CD1c-positive myeloid dendritic cell (primary cell): ENCODE measurements around the gene AHRR.
"Not testable (repeated sequence)": the region's sequence is repeated elsewhere in the genome, so short reads cannot be mapped to it uniquely, and the experiment has no call there.

Experiments
- DNase-seq: peaks from one replicate; pipeline ENCODE4 v3.0.0-alpha.2; 2016; ENCODE audit errors: extremely low spot score

Gene AHRR

GRCh38 chr5:367358-368130 lies 46.0 kb downstream of the AHRR start:
- no peak for DNase-seq

- peak; percentile 95 for DNase-seq
Observed at GRCh38 chr5:368183-369084, 46.9 kb downstream of the AHRR start.

DNA sequence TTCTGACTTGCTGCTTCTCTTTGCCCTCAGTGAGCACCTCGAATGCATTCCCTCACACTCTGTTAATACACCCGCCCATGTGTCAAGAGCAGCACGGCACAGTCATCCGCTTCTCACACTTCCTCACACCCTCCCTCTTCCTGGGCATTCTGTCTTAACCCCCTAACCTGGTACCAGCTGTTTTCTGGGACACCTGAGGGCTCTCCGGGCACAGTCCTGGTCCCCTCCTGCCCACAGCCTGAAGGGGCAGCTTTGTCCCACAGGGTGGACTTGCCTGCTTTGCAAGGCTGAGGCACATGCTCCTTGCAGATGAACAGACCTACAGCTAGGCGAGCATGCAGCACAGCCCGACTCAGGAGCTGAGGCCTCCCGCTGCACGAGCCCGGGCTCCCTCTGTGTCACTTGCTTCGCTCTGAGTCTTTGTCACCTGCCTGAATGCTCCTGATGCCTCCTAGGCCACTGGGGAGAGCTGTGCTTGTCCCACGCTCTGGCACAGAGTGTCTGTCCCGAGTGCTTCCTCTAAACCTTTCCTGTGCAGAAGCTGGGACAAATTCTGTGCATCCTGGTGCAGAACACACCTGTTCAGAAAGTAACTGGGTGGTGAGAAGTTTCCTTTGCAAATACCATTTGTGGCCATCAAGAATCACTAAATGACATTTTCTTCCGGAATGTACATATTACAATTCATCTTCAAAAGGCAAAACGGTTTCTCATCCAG lies 47.8 kb downstream of the AHRR start:
- peak; percentile 53 for DNase-seq

GRCh38 chr5:369869-370236 lies 48.3 kb downstream of the AHRR start:
- DNase-seq, result not testable (repeated sequence)

DNA sequence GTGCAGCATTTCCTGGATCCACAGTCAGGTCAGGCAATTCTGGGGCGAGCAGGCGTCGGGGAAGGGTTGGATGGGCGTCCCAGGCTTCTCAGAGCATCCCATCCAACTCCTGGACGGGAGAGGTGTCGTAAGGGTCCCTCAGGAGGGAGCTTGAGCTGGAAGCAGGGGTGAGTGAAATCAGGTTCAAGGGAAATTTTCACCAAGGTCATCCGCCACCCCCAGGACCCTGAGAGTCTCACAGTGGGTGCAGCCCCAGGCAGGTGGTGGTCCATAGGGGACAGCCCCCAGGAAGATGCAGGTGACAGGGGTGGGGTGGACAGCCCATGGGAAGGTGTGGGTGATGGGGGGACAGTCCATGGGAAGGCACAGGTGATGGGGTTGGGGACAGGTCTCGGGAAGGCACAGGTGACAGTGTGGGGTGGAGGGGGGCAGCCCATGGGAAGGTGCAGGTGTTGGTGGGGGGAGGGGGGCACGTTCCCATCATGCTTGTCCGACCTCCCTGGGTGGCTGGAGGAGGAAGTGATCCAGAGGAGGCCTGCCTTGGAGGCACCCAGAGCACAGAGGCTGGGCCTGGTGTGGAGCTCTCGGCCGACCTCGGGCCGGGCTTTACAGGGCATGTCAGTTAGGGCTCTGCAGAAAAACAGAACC lies 48.9 kb downstream of the AHRR start:
- no peak for DNase-seq

DNA sequence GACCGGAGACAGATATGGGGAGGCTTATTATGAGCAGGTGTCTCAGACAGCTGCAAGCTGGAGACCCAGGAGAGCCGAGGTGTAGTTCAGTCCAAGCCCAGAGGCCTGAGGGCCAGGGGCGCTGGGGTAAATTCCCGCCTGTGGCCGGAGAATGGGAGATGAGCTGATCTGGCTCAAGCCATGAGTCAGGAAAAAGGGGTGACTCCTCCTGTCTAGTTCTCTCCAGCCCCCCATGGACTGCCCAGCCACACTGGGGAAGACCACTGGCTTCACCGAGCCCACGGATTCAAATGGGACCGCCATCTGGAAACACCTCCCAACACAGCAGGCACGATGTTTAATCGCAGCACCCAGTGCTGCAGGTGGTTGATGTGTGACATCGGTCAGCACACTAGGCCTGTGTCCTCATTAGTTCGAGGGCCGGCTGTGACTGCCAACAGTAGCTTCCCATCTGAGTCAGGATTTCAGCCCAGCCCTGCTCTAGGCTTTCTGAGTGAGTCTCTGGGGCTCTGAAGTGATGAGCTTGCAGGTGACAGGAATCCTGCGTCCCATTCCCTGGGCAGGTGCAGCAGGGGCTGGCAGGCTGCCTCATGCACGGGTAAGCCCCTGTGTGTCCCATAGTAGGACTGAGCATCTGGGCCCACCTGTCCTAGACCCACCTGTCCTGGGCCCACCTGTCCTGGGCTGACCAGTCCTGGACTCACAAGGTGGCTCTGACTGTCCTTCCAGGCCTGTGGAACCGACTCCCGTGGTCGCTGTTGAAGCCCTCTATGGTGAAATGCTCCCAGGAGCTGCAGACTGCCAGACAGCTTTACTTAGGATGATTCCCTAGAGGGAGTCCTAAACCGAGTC lies 49.7 kb downstream of the AHRR start:
- no peak for DNase-seq

GRCh38 chr5:371811-372555 lies 50.5 kb downstream of the AHRR start:
- peak; percentile 45 for DNase-seq

GRCh38 chr5:372556-372995 lies 51.1 kb downstream of the AHRR start:
- DNase-seq, result no peak

- DNase-seq, result peak; percentile 26
Observed at GRCh38 chr5:372996-373709, 51.6 kb downstream of the AHRR start.

- DNase-seq, result peak; percentile 94
Observed at GRCh38 chr5:373710-374602, 52.4 kb downstream of the AHRR start.

GRCh38 chr5:374631-375335 lies 53.3 kb downstream of the AHRR start:
- no peak for DNase-seq

GRCh38 chr5:375336-375920 lies 53.9 kb downstream of the AHRR start:
- DNase-seq, result no peak

DNA sequence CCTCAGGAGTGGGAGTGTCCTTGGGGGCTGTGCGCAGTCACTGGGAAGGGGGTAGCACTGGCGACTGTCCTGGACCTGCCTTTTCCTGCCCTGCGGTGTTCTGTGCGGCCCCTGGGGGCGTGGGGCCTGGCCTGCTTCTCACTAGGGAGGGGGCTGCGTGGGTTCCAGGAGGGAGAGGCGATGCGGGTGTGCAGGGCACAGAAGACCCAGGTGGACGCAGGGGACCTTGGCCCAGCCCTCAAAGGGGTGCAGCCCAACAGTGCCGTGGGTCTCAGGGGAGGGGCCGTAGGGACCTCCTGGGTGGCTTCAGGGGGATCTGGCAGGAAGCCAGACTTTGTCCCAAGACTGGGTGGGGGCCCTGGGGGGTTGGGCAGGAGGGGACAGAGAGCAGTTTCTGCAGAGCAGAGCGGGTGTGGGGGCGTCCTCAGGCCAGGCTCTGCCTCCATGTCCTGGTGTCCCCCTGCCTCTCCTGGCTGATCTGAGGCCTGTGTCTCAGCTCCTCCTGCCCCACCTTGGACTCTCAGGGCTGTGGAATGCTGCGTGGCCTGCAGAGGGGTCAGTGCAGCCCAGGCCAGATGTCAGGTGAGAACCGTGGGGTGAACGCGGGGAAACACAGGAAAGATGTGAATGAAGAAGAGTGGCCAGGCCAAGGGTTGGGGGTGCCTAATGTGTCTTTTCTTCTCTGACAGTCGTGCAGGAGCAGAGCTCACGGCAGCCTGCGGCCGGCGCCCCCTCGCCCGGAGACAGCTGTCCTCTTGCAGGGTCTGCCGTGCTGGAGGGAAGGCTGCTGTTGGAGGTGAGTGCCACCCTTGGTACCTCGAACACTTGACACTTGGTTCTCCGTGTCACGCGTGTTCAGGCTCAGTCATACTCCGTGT lies 54.6 kb downstream of the AHRR start:
- DNase-seq, result no peak

- no peak for DNase-seq
Observed at GRCh38 chr5:376799-377325, 55.3 kb downstream of the AHRR start.

DNA sequence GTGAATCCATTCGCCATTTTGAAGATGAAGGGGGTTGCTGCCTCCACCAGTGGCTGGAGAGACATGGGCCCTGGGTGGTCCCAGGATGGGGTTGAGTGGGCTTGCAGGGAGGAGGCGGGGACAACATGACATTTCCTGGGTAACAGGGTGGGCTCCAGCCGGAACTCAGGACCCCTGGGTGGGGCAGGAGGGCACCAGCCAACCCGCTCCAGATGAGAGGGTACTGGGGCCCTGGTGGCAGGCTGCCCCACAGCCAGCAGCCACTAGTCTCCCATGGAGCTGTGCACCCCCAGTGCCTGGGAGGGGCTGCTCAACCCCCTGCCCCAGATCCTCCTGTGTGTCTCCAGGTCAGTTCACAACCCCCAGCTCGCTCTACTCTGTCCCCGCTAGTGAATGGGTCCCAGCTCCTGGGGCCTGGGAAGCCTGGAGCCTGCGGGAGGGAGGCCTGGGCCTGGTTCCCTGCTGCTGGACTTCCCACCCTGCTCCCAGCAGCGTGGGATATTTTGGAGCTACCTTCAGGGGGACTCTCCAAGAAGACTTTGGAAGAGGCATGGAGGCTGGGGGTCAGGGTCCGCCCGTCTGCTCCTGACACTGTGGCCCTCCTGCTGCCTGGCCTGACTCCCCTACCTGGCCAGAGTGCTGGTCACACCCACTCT lies 55.9 kb downstream of the AHRR start:
- DNase-seq, result no peak
